ENCODE results near the gene RCN2. TPM values are rescaled to one million over a fixed set of nuclear protein-coding genes. Genes with fewer than 3 reads are reported as not detected.

RCN2 gene
- total and polyA plus RNA-seq, 2 of the 13 experiments (the other 11 are each of a cell fraction or from before 2014, with no cell fraction given): 84.4 to 89.0 TPM

- peak; percentile 82 for TF ChIP-seq ZNF609 (CRISPR knock-in tag; IDR thresholded peaks at IDR 0.05; ENCODE audit: borderline replicate concordance)
- 0 out of 2 replicates have a peak, but pooled peaks have one; percentile 90 for TF ChIP-seq RARG (CRISPR knock-in tag; IDR thresholded peaks at IDR 0.05; ENCODE audit: low read depth)
- no peak for TF ChIP-seq FOXK2 (IDR thresholded peaks at IDR 0.05)
- no peak for TF ChIP-seq MED13 (CRISPR knock-in tag; IDR thresholded peaks at IDR 0.05)
- TF ChIP-seq, protein P1, sequence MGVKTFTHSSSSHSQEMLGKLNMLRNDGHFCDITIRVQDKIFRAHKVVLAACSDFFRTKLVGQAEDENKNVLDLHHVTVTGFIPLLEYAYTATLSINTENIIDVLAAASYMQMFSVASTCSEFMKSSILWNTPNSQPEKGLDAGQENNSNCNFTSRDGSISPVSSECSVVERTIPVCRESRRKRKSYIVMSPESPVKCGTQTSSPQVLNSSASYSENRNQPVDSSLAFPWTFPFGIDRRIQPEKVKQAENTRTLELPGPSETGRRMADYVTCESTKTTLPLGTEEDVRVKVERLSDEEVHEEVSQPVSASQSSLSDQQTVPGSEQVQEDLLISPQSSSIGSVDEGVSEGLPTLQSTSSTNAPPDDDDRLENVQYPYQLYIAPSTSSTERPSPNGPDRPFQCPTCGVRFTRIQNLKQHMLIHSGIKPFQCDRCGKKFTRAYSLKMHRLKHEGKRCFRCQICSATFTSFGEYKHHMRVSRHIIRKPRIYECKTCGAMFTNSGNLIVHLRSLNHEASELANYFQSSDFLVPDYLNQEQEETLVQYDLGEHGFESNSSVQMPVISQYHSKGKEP (CRISPR knock-in tag; IDR thresholded peaks at IDR 0.05): no peak; the same call in 1 of the 2 replicates
- TF ChIP-seq EZH2 (conservative IDR thresholded peaks at IDR 0.05; ENCODE audit: low read depth, low read length): no peak
- TF ChIP-seq HES4 (CRISPR knock-in tag; IDR thresholded peaks at IDR 0.05; ENCODE audit: borderline replicate concordance): peak; percentile 99
- peak; percentile 43 for TF ChIP-seq AGO2 (optimal IDR thresholded peaks at IDR 0.05; ENCODE audit: low read depth, low read length)
- TF ChIP-seq ZNF260 (CRISPR knock-in tag; IDR thresholded peaks at IDR 0.05; ENCODE audit: borderline replicate concordance, low read depth): no peak
- TF ChIP-seq SP2 (CRISPR knock-in tag; IDR thresholded peaks at IDR 0.05): no peak; the same call in 1 of the 2 replicates
- no peak for TF ChIP-seq HOXA7 (CRISPR knock-in tag; IDR thresholded peaks at IDR 0.05)
- no peak for TF ChIP-seq JUNB (CRISPR knock-in tag; IDR thresholded peaks at IDR 0.05; ENCODE audit: borderline replicate concordance)
- TF ChIP-seq ARID3A (IDR thresholded peaks at IDR 0.05; ENCODE audit: low read depth, low read length): 0 out of 2 replicates have a peak, but pooled peaks have one; percentile 18
- TF ChIP-seq, protein P2, sequence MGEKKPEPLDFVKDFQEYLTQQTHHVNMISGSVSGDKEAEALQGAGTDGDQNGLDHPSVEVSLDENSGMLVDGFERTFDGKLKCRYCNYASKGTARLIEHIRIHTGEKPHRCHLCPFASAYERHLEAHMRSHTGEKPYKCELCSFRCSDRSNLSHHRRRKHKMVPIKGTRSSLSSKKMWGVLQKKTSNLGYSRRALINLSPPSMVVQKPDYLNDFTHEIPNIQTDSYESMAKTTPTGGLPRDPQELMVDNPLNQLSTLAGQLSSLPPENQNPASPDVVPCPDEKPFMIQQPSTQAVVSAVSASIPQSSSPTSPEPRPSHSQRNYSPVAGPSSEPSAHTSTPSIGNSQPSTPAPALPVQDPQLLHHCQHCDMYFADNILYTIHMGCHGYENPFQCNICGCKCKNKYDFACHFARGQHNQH (CRISPR knock-in tag; IDR thresholded peaks at IDR 0.05): peak; percentile 80
- peak; percentile 58 for TF ChIP-seq XRCC5 (optimal IDR thresholded peaks at IDR 0.05; ENCODE audit: low read length)
- TF ChIP-seq, protein P3, sequence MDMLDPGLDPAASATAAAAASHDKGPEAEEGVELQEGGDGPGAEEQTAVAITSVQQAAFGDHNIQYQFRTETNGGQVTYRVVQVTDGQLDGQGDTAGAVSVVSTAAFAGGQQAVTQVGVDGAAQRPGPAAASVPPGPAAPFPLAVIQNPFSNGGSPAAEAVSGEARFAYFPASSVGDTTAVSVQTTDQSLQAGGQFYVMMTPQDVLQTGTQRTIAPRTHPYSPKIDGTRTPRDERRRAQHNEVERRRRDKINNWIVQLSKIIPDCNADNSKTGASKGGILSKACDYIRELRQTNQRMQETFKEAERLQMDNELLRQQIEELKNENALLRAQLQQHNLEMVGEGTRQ (IDR thresholded peaks at IDR 0.05; ENCODE audit: low read depth, low read length): peak; percentile 86
- TF ChIP-seq, protein P3 (CRISPR knock-in tag; IDR thresholded peaks at IDR 0.05; ENCODE audit: borderline replicate concordance): peak; percentile 96; the same call in 1 of the 2 replicates
Observed at GRCh38 chr15:76905013-76905839, 26.3 kb upstream of the RCN2 start, which contains the start of gene SCAPER (continued).
